LNCAP (cell line): ENCODE results near the gene AJM1.

Source experiments
- CTCF ChIP-seq: fragments of 450-650 bp; IDR thresholded peaks from 2 replicates; pipeline ENCODE4 v1.5.1; 2017; ENCODE audit warnings: mild to moderate bottlenecking

AJM1 gene

GRCh38 chr9:136862849-136863622, 20.8 kb downstream of the AJM1 start:
- no peak for TF ChIP-seq CTCF

- TF ChIP-seq CTCF: no peak
Observed at GRCh38 chr9:136863623-136864273, 21.5 kb downstream of the AJM1 start.

- TF ChIP-seq CTCF: no peak
Observed at GRCh38 chr9:136865041-136865767, 22.9 kb downstream of the AJM1 start.

GRCh38 chr9:136865768-136866103, 23.5 kb downstream of the AJM1 start:
- TF ChIP-seq CTCF: no peak

GRCh38 chr9:136867480-136867879, 25.2 kb downstream of the AJM1 start:
- TF ChIP-seq CTCF: no peak

- no peak for TF ChIP-seq CTCF
Observed at GRCh38 chr9:136867917-136868316, 25.6 kb downstream of the AJM1 start.

GRCh38 chr9:136868644-136869043, 26.4 kb downstream of the AJM1 start:
- no peak for TF ChIP-seq CTCF
